ENCODE data around the gene ISYNA1.

ISYNA1 gene

DNA sequence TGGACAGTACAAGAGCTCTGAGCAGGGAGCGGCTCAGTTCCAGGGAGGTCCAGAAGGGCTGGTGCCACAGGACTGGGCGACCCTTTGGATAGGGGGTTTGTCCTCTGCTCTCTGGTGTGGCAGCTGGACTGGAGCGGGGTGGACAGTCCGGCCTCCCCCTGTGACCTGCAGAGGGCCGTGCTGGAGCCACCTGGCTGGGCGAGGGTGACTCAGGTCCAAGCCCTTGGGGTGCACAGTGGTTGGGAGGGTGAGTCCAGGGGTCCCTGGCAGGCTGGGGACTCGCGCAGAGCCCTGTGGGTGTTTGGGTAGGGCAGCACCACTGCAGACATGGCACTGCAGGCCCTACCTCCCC, 11.5 kb downstream of the ISYNA1 start:
- DNase-seq (ENCODE audit: insufficient read length, low spot score), result no peak
- no peak for FAIRE-seq
- TF ChIP-seq, protein P1, sequence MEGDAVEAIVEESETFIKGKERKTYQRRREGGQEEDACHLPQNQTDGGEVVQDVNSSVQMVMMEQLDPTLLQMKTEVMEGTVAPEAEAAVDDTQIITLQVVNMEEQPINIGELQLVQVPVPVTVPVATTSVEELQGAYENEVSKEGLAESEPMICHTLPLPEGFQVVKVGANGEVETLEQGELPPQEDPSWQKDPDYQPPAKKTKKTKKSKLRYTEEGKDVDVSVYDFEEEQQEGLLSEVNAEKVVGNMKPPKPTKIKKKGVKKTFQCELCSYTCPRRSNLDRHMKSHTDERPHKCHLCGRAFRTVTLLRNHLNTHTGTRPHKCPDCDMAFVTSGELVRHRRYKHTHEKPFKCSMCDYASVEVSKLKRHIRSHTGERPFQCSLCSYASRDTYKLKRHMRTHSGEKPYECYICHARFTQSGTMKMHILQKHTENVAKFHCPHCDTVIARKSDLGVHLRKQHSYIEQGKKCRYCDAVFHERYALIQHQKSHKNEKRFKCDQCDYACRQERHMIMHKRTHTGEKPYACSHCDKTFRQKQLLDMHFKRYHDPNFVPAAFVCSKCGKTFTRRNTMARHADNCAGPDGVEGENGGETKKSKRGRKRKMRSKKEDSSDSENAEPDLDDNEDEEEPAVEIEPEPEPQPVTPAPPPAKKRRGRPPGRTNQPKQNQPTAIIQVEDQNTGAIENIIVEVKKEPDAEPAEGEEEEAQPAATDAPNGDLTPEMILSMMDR (IDR thresholded peaks at IDR 0.05; ENCODE audit: insufficient read depth, missing control alignments), result no peak

DNA sequence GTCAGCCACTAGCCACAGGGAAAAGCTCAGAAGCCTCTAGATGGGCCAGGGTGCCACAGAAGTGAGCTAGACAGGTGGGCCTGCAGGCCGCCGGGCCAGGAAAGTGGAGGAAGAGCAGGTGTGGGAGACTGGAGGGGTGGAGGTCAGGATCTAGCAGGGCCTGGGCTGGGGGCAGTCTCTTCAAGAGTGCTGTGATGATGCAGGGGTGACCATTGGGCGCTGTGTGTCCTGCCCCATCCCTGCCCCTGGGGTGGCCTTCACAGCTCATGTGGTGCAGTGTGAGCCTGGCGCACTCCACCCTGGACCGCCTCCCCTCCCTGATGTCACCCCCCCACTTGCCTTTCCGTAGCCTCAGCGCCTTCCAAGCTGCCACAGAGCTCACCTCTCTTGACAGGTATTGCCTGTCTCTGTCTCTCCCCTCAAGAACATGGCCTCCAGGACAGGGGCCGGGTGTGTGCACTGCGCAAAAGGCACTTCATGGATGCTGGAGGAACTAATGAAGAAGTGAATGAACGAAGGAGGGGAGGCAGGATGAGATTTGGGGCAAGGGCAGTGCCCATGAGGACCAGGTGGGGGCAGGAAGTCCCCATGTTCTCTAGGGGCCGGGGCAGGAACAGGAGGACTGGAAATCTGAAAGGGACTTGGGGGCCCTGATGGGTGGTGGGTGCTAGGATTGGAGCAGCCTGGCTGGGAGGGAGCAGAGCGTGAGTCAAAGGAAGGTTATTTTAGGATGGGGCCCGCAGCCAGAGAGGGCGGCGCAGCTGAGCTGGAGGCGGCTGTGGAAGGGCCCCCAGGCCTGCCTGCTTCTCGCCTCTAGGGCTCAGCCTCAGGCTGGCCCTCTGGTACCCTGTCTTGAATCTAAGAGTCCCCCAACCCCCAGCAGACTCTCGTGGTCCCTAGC, 12.2 kb downstream of the ISYNA1 start:
- FAIRE-seq, result no peak
- no peak for DNase-seq (ENCODE audit: insufficient read length, low spot score)
- TF ChIP-seq, protein P1 (IDR thresholded peaks at IDR 0.05; ENCODE audit: insufficient read depth, missing control alignments), result no peak

DNA sequence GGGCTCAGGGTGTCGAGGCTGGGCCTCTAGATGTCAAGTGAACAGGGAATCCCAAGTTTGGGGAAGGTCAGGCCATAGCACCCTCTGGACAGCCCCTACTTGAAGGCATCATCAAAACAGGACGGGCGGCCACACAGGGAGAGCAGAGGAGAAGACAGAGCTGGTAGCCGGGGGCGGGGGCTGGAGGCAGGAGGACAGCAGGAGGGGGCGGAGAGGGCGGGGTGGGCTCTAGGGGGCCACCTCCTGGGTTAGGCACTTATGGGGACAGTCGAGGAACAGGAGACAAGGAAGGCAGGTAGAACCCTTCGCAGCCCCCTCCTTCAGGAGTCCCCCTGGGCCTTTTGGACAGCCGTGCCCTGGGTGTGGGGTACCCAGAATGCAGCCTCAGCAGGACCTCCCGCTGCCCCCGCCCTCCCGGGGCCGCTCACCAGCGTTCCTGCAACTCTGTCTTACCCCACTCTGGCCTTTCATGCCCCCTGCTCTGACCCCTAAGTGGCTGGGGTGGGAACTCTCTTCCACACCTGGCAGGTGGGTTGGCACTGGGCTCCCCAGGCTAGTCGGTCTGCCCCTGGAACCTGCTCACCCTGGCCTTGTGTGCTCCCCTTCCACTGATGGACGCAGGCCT, 12.9 kb downstream of the ISYNA1 start:
- TF ChIP-seq, protein P1 (IDR thresholded peaks at IDR 0.05; ENCODE audit: insufficient read depth, missing control alignments), result no peak
- FAIRE-seq, result no peak
- no peak for DNase-seq (ENCODE audit: insufficient read length, low spot score)

GRCh38 chr19:18424122-18424889, 13.6 kb downstream of the ISYNA1 start:
- FAIRE-seq (no peak), DNase-seq (ENCODE audit: insufficient read length, low spot score) (no peak)
- TF ChIP-seq, protein P1 (IDR thresholded peaks at IDR 0.05; ENCODE audit: insufficient read depth, missing control alignments), result no peak

GRCh38 chr19:18423258-18424020, 14.5 kb downstream of the ISYNA1 start:
- DNase-seq (ENCODE audit: insufficient read length, low spot score) (no peak), FAIRE-seq (no peak)
- TF ChIP-seq, protein P1 (IDR thresholded peaks at IDR 0.05; ENCODE audit: insufficient read depth, missing control alignments), result no peak

GRCh38 chr19:18422530-18423191, 15.3 kb downstream of the ISYNA1 start:
- TF ChIP-seq, protein P1 (IDR thresholded peaks at IDR 0.05; ENCODE audit: insufficient read depth, missing control alignments), result no peak
- FAIRE-seq (no peak), DNase-seq (ENCODE audit: insufficient read length, low spot score) (no peak)
